Measurements from ENCODE around the gene PRKN.
"Not testable (repeated sequence)": the region's sequence is repeated elsewhere in the genome, so short reads cannot be mapped to it uniquely, and the experiment has no call there.

The PRKN gene

DNA sequence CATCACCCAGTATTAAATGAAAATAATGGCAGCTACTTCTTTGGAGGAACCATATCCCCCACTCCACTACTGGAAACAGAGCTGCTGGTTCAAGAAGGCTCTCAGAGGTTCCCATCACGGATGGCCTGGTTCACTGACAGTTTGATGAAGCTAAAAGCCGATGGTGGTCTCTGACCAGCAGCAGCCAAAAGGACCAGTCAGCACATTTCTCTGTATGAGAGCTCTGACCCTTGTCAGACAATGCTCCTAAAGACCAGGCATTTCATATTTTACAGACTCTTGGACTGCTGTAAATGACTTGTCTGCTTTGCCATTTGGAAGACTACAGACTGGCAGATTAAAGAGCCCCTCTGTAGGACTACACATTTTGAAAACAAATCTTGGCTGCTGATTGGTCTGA is 16.6 kb downstream of the PRKN start:
- DNase-seq (ENCODE audit: low read depth): no peak

DNA sequence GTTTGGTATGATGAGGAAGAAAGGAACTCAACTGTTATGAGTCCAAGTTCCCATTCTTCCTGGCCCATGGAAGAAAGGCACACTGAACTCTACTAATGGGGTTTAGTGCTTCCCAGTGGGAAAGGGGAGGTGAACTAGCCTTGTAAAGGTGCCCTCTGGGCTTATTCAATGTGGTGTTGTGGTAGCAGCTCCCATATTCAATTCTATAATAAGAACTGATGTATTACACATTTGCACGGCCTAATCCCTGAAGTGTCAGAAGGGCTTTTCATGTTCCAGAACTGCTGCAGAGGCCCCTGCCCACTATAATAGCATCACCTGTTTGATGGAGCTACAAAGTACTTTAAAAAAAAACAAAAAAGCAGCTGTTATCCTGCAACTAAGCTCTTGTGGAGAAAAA is 17.1 kb downstream of the PRKN start:
- DNase-seq (ENCODE audit: low read depth): no peak

DNA sequence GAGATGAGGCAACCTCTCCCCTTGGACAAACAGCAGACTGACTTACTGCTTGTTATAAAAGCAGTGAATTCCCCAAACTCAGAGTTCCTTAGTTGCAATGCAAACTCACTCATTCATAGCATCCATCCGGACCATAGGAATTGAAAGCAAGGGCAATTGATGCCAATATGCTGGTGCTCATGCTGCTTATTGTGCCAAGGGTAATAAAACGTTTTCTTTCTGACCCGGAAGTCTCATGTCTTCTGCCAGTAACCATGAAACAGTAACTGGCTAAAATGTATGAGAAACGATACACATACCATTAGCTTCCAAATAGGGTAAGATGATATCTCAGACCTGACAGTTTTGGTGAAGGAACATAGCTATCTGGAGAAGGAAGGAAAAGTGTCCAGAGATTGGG is 18.1 kb downstream of the PRKN start:
- DNase-seq (ENCODE audit: low read depth): no peak

DNA sequence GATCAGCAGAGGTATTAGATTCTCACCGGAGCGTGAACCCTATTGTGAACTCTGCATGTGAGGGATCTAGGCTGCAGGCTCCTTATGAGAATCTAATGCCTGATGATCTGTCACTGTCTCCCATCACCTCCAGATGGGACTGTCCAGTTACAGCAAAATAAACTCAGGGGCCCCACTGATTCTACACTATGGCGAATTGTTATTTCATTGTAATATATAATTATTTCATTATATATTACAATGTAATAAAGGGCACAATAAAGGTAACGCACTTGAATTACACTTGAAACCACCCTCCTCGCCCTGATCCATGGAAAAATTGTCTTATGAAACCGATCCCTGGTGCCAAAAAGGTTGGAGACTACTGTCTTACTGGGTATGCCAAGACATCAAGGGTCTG is 18.6 kb downstream of the PRKN start:
- DNase-seq (ENCODE audit: low read depth): no peak

DNA sequence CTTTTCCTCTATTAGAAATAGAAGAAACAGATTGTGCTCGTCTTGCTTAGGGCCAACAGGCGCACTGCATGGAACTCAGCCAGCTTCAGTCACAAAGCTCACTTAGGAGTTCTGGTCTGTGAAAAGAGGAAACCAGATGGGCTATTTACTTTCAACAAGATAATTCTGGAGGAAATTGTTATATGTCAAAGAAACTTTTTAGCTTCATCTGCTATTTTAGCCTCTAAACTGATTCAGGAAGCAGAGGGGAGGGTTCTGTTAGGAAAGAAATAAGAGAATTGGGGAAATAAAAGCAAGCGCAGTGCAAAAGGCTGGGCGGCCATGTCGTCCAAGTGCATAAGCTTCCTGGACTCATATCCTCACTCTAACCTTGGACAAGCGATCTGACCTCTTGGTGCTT is 21.3 kb downstream of the PRKN start:
- DNase-seq (ENCODE audit: low read depth): no peak

DNA sequence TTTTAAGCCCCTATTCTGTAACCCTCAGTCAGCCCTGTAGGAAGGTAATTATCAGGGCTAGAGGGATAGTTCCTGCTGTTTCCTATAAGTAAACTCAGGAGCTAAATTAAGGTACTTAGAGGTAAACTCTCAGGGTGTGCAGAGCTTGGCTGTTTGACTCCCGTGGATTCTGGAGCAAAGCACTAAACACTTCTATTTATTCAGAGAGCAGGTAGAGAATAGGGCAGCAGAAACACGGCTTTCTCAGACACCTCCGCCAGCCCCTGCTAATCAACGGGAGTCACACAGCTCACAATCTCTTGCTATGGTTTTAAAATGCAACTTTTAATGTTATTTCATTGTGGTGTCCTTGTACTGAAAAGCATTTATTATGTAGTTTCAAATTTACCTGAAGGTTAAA is 21.8 kb downstream of the PRKN start:
- no peak for DNase-seq (ENCODE audit: low read depth)

DNA sequence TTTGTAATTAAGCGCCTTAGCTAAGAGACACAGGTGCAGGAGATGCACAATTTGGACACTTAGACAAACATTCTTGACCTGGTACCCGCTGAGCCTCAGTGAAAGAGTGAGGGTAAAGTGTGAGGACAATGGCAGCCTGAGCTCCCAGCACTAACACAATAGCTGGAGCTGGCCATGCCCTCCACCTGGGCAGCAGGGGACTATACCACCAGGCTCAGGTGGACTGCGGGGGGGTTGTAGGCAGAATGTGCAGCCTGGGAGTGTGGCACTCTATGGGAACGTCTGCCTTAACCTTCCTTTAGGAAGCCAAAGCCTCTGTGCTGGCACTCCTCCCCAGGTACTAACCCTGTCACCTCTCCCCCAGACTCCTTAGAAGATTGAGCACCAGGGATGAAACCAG is 23.6 kb downstream of the PRKN start:
- no peak for DNase-seq (ENCODE audit: low read depth)

DNA sequence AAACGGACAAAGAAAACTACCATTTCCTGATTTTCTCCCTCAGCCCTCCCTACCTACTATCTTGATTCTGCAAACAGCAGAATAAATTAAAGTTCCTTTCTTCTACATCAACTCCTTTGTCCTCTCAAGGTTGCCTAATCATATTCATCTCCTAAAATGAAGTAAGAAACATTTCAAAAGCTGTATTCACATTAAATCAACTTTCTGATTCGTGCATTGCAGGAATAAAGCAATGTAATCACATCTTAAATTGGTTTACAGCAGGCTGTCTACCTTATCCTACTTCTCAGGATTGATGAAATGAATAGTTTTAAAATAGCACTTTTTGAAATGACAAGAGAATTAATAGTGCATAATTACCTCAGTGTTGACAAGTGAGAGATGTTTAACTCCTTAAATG is 25.1 kb downstream of the PRKN start:
- no peak for DNase-seq (ENCODE audit: low read depth)

DNA sequence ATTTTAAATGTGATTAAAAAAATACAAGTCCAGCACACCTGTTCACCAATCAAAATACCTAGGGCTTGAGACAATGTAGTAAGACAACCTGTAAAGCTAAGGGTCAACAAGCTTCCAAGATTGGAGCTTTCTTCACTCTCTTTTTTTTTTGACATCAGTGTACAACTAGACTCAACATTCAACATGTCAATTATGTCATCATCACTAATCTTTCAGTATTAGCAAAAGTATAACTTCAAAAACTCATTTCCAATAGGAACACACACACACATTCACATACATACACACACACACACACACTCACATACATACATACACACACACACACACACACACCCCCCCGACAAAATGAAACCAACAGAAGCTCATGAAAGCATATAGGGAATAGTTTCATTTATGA is 26.0 kb downstream of the PRKN start:
- DNase-seq (ENCODE audit: low read depth): no peak

DNA sequence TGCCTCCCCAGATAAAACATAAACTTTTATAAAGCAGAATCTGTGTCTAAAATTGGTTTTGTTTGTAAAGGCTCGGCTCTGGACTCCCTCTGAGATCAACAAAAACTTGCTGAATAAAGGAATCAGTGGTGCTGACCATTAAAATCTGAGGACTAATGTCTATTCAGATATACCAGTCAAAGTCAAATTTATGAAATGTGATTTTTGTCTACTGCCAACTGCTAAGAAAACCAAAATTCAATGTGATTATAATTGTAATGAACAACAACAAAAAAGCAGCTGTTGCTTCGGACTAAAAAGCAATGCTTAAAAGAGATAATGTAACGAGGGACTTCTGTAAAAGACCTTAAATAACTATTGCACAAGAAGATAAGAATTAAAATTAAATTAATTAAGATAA is 26.6 kb downstream of the PRKN start:
- DNase-seq (ENCODE audit: low read depth): no peak

DNA sequence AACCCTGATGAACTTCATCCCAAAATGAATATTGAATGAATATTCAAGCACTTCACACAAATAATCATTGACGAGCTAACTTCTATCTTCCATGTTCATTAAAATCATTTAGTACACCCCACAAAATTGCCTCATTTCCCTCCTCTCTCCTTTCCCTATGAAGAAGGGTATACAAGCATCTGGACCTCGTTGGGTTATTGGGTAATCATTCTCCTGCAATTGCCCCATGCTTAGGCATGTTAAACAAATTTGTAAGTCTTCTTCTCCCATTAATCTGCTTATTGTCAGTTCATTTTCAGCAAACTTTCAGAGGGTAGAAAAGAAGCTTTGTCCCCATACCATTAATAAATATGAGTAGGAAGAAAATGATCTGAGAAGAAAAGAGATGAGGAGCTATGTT is 27.6 kb downstream of the PRKN start:
- DNase-seq (ENCODE audit: low read depth): no peak

DNA sequence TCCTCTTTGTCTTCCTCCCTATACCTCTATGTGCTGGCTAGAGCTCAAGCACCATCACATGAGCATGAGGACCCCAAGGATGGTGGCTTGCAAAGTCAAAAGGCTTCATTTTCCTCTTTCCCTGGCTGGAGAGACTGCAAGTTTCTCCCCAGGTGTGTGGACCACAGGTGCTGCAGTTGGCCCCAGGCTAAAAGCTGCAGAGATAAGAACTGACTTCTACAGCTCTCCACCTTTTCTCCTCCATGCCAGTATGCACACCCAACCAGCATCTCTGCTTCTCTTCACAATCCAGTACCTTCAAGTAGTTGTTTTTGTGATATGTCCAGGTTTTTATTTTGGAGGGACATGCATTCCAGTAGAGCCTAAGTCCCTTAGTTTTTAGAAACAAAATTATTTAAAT is 29.1 kb downstream of the PRKN start:
- DNase-seq (ENCODE audit: low read depth): no peak

DNA sequence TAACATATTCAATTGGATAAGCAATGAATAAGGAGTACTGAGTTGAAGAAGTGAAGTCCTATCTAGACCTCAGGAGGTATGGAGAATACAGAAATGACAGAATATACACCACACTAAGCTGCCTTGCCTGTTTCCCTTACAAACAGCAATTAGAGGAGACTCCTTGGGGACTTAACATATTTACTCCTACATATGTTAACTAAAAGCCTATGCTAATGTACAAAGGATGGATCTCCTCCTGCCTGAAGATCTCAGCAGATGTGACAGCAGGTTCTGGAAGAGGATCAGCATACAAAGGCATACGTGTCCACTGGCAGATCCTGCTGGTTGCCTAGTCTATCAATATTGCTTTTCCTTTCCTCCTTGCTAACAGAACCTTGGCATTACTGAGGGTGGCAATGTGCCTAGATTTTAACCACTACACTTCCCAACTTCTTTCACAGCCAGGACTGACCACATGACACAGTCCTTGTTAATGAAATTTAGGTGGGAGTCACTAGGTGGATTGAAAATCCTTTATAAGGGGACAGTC is 29.6 kb downstream of the PRKN start:
- no peak for DNase-seq (ENCODE audit: low read depth)

DNA sequence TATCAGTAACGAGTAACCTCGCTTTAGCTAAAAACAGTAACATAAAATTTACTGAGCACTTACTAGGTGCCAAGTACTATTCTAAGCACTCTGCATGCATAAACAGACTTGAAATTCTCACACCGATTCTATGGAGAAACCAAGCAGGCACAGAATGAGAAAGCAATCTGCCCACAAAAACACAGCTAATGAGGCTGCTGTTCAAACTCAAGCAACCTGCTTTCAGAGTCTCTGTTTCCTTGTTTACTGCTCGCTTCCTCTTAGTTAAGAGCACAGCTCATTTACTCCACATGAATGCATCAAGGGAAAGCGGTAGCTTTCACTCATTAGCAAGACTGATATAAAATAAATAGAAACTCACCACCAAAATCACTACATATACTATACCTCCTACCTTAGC is 37.4 kb downstream of the PRKN start:
- no peak for DNase-seq (ENCODE audit: low read depth)

DNA sequence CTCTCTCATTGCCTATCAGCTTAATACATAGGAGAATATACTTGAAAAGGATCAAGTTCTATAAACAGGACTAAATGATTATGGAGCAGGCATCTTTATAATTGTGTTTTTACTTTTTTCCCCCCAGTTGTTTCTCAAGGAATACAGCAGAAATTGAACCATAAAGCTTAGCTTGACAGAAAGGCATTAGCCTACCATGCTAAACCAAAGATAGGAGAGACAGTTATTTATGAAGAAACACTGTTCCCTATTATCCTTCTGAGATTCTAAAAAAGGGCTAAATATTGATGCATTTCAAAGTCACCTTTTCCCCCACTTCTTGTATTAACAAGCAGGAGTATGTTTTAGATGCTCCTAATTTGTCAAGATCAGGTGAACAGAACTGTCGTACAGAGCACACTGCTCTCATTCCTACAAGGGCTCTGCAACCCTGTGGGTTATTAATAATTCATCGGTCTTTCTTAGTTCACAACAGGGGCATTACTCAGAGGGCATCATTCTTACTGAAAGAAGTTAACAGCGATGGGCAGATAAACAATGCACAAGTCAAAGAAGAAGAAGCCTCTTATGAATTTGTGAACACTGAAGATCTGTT is 38.7 kb downstream of the PRKN start:
- DNase-seq (ENCODE audit: low read depth): no peak

DNA sequence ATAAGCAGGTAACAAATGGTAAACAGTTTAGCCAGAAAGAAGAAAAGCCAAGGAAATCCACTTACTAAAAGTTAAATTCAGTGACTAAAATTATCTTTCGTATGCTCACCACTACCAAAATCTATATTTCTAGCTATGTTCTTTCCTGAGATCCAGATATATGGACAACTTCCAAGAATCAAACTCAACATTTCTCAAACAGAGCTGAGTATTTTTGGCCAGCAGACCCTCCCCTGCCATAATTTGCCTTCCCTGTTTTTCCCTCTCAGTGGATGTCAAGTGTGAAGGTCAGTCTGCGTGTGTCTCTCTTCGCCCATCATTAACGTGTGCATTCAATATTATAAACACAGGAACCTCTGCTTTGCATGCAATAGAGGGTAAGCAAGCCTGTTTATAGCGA is 42.0 kb downstream of the PRKN start:
- DNase-seq (ENCODE audit: low read depth): no peak

DNA sequence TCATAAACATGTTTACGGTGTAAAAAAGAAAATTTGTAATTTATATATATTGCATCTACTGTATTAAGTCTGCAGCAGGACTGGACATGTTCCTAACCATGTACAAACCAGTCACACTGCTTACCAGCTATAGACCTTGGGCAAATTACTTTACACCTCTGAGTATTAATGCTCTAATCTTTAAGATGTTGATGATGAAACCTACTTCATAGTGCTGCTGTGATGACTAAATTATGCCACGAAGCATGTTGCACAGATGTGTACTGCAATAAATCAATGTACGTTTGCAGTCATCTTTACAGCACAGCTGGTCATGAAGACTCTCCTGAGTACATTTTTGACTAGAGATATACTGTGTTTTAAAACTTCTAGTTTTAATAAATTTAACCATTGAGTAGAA is 42.6 kb downstream of the PRKN start:
- DNase-seq (ENCODE audit: low read depth): no peak

DNA sequence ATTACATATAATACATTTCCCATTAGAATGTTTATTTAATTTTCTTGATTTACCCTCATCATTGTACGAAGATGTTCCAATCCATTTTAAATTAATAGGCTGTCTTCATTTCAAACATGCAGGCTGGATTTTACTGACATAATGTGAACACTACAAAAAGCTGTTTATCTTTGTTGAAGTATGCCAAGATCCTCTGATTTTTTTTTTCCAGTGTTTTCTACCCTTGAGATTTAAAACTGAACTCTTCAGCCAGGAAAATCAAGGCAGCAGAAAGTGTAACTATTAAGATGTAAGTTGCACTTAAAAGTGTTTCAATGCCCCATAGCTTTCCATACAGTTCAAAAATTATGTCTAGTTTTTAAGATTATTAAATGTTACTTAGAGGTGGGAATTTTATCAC is 43.5 kb downstream of the PRKN start:
- DNase-seq (ENCODE audit: low read depth): no peak

DNA sequence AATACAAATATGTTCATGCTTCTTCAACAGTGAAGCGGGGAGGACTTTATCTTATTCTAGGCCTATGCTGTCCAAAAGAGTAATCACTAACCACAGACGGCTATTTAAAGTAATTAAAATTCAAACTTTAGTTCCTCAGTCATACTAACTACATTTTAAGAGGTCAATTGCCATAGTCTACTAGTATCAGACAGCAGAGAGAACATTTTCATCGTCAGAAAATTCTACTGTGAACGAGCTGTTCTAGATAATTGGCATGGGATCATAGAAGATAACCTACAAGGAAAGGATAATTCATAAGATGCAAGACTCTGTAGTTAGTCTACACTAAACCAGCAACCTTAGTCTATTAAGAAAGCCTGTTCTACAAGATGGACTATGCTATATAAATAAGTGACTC is 44.4 kb downstream of the PRKN start:
- DNase-seq (ENCODE audit: low read depth): no peak

DNA sequence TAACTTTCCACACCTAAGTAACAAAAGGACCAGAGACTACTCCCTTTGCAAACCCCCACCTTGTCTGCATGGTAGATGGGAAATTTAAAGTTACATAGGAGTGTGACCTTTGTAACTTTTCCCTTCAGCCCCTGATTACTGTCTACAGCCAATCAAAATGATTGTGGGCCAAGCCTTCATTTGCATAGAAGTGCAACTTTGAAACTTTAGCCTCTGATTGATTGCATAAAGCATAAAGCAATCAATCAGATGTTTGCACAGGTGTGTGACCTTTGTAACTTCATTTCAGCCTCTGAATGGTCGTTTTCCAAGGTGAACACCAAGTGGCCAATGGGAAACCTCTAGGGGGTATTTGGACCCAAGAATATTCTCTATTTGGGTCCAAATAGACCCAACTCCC is 46.1 kb downstream of the PRKN start:
- no peak for DNase-seq (ENCODE audit: low read depth)

DNA sequence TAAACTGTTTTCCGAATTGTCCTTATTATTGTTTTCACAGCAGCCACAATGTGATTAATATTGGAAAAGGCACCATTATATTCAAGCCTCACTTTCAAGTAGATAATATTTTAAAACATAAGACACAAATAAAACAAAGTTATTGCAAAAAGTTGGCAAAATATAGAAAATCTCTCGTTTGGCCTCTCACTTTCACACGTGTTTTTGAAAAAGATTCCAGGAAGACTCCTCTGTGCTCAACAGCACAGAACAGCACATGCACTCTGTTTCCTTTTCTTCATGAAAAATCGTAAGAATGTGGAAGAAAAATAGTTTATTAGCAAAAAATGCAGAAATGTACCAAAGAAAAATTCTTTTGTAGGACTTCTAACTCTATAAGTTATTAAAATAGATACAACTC is 46.7 kb downstream of the PRKN start:
- DNase-seq (ENCODE audit: low read depth): no peak

DNA sequence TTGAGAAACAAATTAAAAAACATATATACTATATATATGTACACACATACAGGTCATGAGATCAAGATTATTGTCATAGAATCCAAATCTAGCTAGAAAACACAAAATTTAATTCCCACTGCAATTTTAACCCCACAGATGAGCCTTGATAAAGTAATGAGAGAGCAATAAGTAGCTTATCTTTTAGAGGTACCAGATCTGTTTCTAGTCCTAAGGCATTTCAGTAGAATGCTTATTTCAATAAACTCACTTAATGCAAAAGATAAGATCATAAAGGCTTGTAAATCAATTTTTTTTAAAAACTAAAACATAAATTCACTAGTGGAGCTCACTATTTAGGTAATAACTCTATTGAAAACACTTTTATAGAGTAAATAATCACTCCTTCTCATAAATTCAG is 47.2 kb downstream of the PRKN start:
- no peak for DNase-seq (ENCODE audit: low read depth)

DNA sequence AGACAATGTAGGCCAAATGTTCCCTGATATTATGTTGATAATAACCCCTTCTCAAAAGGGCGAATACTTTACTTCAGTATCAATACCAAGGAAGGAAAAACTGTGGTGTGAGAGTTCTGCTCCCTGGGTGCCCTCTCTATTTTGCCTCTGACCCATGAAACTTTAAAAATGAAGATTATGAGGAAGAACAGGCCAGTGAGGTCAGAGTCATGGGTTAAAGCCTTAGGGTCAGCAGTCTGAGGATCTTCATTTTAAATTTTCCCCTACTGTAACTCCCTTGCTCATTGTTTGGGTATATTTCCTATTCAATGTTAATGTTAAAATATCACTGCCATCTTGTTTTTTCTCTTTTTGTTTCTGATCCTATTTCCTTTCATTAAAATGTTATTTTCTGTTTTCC is 47.9 kb downstream of the PRKN start:
- DNase-seq (ENCODE audit: low read depth): no peak

DNA sequence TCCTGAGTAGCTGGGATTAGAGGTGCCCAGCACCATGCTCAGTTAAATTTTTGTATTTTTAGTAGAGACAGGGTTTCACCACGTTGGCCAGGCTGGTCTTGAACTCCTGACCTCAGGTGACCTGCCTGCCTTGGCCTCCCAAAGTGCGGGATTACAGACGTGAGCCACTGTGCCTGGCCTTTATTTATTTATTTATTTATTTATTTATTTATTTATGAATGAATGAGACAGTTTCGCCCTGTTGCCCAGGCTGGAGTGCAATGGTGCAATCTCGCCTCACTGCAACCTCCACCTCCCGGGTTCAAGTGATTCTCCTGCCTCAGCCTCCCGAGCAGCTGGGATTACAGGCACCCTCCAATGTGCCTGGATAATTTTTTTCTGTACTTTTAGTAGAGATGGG is 48.7 kb downstream of the PRKN start:
- DNase-seq (ENCODE audit: low read depth): not testable (repeated sequence)

DNA sequence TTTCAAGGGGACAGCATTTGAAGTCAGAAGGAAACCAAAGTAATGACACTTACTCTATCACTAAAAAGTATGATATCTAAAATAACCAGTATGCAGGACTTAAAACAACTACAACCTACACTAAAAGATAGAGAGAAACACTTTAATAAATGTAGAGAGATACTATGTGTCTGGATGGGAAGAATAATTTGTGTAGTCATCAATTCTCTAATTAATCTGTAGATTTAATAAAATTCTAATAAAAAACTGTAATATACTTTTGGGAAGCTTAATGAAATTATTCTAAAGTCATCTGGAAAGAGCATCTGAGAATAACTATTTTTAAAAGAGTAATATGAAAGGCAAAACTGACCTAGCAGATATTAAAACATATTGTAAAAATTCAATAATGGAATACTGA is 52.1 kb downstream of the PRKN start:
- DNase-seq (ENCODE audit: low read depth): no peak

Measured in stimulated activated CD8-positive, alpha-beta memory T cell treated with anti-CD3 and anti-CD28 coated beads, Interleukin-12 subunit alpha, Interleukin-12 subunit beta, amount 100 ng/mL, for 4 hours (primary cell).